GM03348 (cell line): Measurements from ENCODE around the gene SLC12A4.
"Not testable (repeated sequence)": the region's sequence is repeated elsewhere in the genome, so short reads cannot be mapped to it uniquely, and the experiment has no call there.

ENCODE experiments used
- DNase-seq: peaks from one replicate; pipeline ENCODE4 v3.0.0; 2012; ENCODE audit warnings: low spot score

Gene SLC12A4

GRCh38 chr16:67926181-67926750, 42.2 kb downstream of the SLC12A4 start:
- no peak for DNase-seq

GRCh38 chr16:67924140-67924906, 44.1 kb downstream of the SLC12A4 start:
- DNase-seq, result no peak

- no peak for DNase-seq
Measured at GRCh38 chr16:67923414-67924116, 44.9 kb downstream of the SLC12A4 start.

- DNase-seq, result no peak
Measured at GRCh38 chr16:67922740-67923139, 45.7 kb downstream of the SLC12A4 start.

GRCh38 chr16:67922221-67922620, 46.2 kb downstream of the SLC12A4 start:
- DNase-seq, result no peak

- no peak for DNase-seq
Measured at GRCh38 chr16:67919622-67920221, 48.7 kb downstream of the SLC12A4 start.

- peak; percentile 83 for DNase-seq
Measured at GRCh38 chr16:67917852-67918236, 50.6 kb downstream of the SLC12A4 start.

- peak; percentile 56 for DNase-seq
Measured at GRCh38 chr16:67917140-67917851, 51.1 kb downstream of the SLC12A4 start.

GRCh38 chr16:67915831-67916723, 52.4 kb downstream of the SLC12A4 start:
- no peak for DNase-seq

- DNase-seq, result not testable (repeated sequence)
Measured at GRCh38 chr16:67915496-67915769, 53.0 kb downstream of the SLC12A4 start.

- DNase-seq, result no peak
Measured at GRCh38 chr16:67914758-67915495, 53.5 kb downstream of the SLC12A4 start.

GRCh38 chr16:67910158-67910557, 58.3 kb downstream of the SLC12A4 start:
- DNase-seq, result peak; percentile 71

- DNase-seq, result no peak
Measured at GRCh38 chr16:67909056-67909742, 59.2 kb downstream of the SLC12A4 start.

GRCh38 chr16:67907397-67908180, 60.8 kb downstream of the SLC12A4 start:
- DNase-seq, result no peak

- no peak for DNase-seq
Measured at GRCh38 chr16:67902831-67903230, 65.6 kb downstream of the SLC12A4 start.

- no peak for DNase-seq
Measured at GRCh38 chr16:67901734-67902133, 66.7 kb downstream of the SLC12A4 start.

- no peak for DNase-seq
Measured at GRCh38 chr16:67897231-67897630, 71.2 kb downstream of the SLC12A4 start.

- DNase-seq, result no peak
Measured at GRCh38 chr16:67893743-67894399, 74.6 kb downstream of the SLC12A4 start.
